HepG2 (cell line): Measurements from ENCODE around the gene CIITA. TPM values are rescaled to one million over a fixed set of nuclear protein-coding genes. Genes with fewer than 3 reads are reported as not detected.

Experiments
- HOXA3 ChIP-seq: sonication (generic); formaldehyde crosslinking; IDR thresholded peaks from 2 replicates; pipeline ENCODE4 v1.5.0; 2020; ENCODE audit warnings: missing genetic modification reagents
- NFKBIZ ChIP-seq: IDR thresholded peaks from 2 replicates; pipeline ENCODE4 v1.6.1; 2018; ENCODE audit warnings: missing genetic modification reagents, missing compliant biosample characterization
- NR2F2 ChIP-seq: IDR thresholded peaks from 2 replicates; pipeline ENCODE4 v1.6.1; 2012; ENCODE audit warnings: low read depth, inconsistent platforms, borderline replicate concordance
- PAXIP1 ChIP-seq: sonication (generic); formaldehyde crosslinking; conservative IDR thresholded peaks from 2 replicates; pipeline ENCODE4 v1.4.0; 2020; ENCODE audit warnings: mild to moderate bottlenecking, missing genetic modification reagents, moderate library complexity
- SALL1 ChIP-seq: sonication (generic); formaldehyde crosslinking; IDR thresholded peaks from 2 replicates; pipeline ENCODE4 v1.8.0; 2022; ENCODE audit warnings: mild to moderate bottlenecking, missing genetic modification reagents
- ZBTB49 ChIP-seq: sonication (generic); formaldehyde crosslinking; IDR thresholded peaks from 2 replicates; pipeline ENCODE4 v1.4.0; 2020; ENCODE audit warnings: missing genetic modification reagents, borderline replicate concordance
- ZNF574 ChIP-seq: sonication (generic); formaldehyde crosslinking; IDR thresholded peaks from 2 replicates; pipeline ENCODE4 v1.4.0; 2020; ENCODE audit warnings: missing genetic modification reagents
- ZNF710 ChIP-seq: sonication (generic); formaldehyde crosslinking; IDR thresholded peaks from 2 replicates; pipeline ENCODE4 v1.5.0; 2020; ENCODE audit warnings: mild to moderate bottlenecking, missing genetic modification reagents, borderline replicate concordance
- ZNF746 ChIP-seq: sonication (generic); formaldehyde crosslinking; IDR thresholded peaks from 2 replicates; pipeline ENCODE4 v1.8.0; 2022; ENCODE audit warnings: mild to moderate bottlenecking, missing genetic modification reagents
- polyA plus RNA-seq, 8 experiments: library from polyadenylated mRNA; depleted of rRNA in 3 of 8; stranded (reverse) in 7 of 8; unstranded in 1 of 8; fragments of >200 nt; fragmentation: Illumina TruSeq in 4 of 8; extraction: Trizol in 4 of 8; gene quantifications; 2 replicates each; pipeline versions ENCODE4 v1.2.1 to v1.2.3, GENCODE V29; 2011 to 2016; ENCODE audit warnings: low read depth in 4 of 8, missing spikeins in 1 of 8, mixed read lengths in 1 of 8; ENCODE audit not compliant: insufficient read depth in 1 of 8
- total RNA-seq, 5 experiments: library from RNA; depleted of rRNA; stranded (reverse); fragments of >200 nt; fragmentation: Illumina TruSeq; extraction: Trizol; gene quantifications; 2 replicates each; pipeline ENCODE4 v1.2.3, GENCODE V29; 2016; ENCODE audit warnings: low read depth in 1 of 5

The CIITA gene
- total and polyA plus RNA-seq, 2 of the 13 experiments (the other 11 are each of a cell fraction or from before 2014, with no cell fraction given): 0.08 to 0.09 TPM

- 0 out of 2 replicates have a peak, but pooled peaks have one; percentile 20 for TF ChIP-seq PAXIP1
- no peak for TF ChIP-seq ZBTB49 (CRISPR knock-in tag)
- peak; percentile 47 for TF ChIP-seq SALL1 (CRISPR knock-in tag)
- TF ChIP-seq ZNF710 (CRISPR knock-in tag): peak; percentile 64; the same call in 1 of the 2 replicates
- no peak for TF ChIP-seq ZNF746
- peak; percentile 42; the same call in 1 of the 2 replicates for TF ChIP-seq ZNF574 (CRISPR knock-in tag)
- no peak for TF ChIP-seq NFKBIZ (CRISPR knock-in tag)
- TF ChIP-seq HOXA3 (CRISPR knock-in tag): peak; percentile 56
- TF ChIP-seq NR2F2: no peak
- TF ChIP-seq, all 625 proteins: peak for 30
These were observed 102.0 kb downstream of the CIITA start (continued) for GRCh38 chr16:10978871-10979446.
